HAP-1 (cell line): ENCODE data around the gene ME1.
"Not testable (repeated sequence)": the region's sequence is repeated elsewhere in the genome, so short reads cannot be mapped to it uniquely, and the experiment has no call there.

Experiments used
- DNase-seq, 2 experiments: peaks; one replicate each; pipeline ENCODE4 v3.0.0-alpha.2; 2016 to 2020; ENCODE audit warnings: low spot score in 2 of 2
- H3K27me3 ChIP-seq: fragments of 250-450 bp; sonication (Bioruptor Pico); 2 replicates; pipeline ENCODE4 v1.5.1; 2020; ENCODE audit warnings: low read depth, mild to moderate bottlenecking, moderate library complexity
- H3K36me3 ChIP-seq: fragments of 250-450 bp; sonication (Bioruptor Pico); replicated peaks from 2 replicates; pipeline ENCODE4 v1.5.1; 2020; ENCODE audit warnings: mild to moderate bottlenecking
- H3K4me1 ChIP-seq: fragments of 250-450 bp; sonication (Bioruptor Pico); 2 replicates; pipeline ENCODE4 v1.5.1; 2020; ENCODE audit warnings: mild to moderate bottlenecking
- H3K4me3 ChIP-seq: fragments of 250-450 bp; sonication (Bioruptor Pico); 2 replicates; pipeline ENCODE4 v1.5.1; 2020; ENCODE audit warnings: mild to moderate bottlenecking, moderate library complexity
- H3K9me3 ChIP-seq: fragments of 250-450 bp; sonication (Bioruptor Pico); 2 replicates; pipeline ENCODE4 v1.5.1; 2020; ENCODE audit warnings: mild to moderate bottlenecking, moderate library complexity
- in situ Hi-C: fragments of 300-500 bp; cut with MboI; formaldehyde crosslinking; loops from 3 replicates; pipeline ENCODE4 v1.14.3; 2020; ENCODE audit warnings: low sequenced_read_pairs, inconsistent platforms, mixed read lengths

ME1 gene

DNA sequence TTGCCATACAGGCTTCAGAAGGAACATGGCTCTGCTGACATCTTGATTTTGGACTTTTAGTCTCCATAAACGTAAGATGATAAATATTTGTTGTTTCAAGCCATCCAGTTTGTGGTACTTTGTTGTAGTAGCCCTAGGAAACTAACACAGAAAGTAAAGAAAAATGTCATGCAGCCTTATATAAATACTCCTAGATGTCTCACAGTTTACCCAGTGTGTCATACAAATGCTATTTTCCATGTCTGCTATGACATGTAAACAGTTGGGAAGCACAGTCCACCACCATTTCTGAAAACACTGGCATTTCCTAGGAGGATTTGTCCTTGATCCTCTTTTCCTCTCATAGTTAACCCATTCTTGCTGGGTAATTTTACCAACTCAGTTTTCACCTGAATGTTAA lies 30.6 kb upstream of the ME1 start:
- Histone ChIP-seq H3K4me1 (peaks cover 3% of the 10 kb centered on the region; the same call in 1 of the 2 replicates), H3K9me3 (no peaks in the 10 kb centered on the region), H3K27me3 (no peaks in the 10 kb centered on the region), H3K36me3 (no peaks in the 10 kb centered on the region), H3K4me3 (no peak overlapping the region)
- in situ Hi-C loops = no loop called here
- DNase-seq = no peak

DNA sequence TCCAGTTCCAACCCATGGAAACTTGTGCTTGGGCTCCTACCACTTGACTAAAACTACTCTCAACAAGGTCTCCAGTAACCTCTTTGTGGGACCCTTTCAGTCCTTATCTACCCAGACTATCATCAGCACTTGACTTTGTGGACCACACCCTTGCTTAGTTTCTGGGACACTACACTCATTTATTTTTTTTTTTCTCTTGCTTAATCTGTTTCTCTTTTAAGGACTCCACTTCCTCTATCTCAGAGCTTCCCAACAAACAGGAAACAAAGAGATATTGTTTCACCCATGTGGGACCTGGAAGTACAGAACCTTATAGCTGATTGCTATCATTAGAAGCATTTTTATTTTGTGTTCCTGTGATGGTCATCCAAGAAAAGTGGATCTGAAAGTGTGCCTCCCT lies 28.8 kb upstream of the ME1 start:
- H3K4me3 ChIP-seq = no peak overlapping the region
- no peak for DNase-seq
- in situ Hi-C loops = no loop called here
- H3K9me3 ChIP-seq = no peaks in the 10 kb centered on the region
- H3K4me1 ChIP-seq = peaks cover 3% of the 10 kb centered on the region; the same call in 1 of the 2 replicates
- no peaks in the 10 kb centered on the region for H3K36me3 ChIP-seq
- no peaks in the 10 kb centered on the region for H3K27me3 ChIP-seq

DNA sequence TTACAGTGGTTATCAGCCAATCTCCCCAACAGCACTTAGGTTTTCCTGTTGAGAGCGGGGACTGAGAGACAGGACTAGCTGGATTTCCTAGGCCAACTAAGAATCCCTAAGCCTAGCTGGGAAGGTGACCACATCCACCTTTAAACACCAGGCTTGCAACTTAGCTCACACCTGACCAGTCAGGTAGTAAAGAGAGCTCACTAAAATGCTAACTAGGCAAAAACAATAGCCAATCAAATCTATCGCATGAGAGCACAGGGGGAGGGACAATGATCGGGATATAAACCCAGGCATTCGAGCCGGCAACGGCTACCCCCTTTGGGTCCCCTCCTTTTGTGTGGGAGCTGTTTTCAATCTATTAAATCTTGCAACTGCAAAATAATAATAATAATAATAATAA lies 19.2 kb upstream of the ME1 start:
- H3K9me3 ChIP-seq, H3K27me3 ChIP-seq, in situ Hi-C loops, H3K4me3 ChIP-seq, DNase-seq, H3K36me3 ChIP-seq: not testable (repeated sequence)
- H3K4me1 ChIP-seq = peaks cover 16% of the 10 kb centered on the region

DNA sequence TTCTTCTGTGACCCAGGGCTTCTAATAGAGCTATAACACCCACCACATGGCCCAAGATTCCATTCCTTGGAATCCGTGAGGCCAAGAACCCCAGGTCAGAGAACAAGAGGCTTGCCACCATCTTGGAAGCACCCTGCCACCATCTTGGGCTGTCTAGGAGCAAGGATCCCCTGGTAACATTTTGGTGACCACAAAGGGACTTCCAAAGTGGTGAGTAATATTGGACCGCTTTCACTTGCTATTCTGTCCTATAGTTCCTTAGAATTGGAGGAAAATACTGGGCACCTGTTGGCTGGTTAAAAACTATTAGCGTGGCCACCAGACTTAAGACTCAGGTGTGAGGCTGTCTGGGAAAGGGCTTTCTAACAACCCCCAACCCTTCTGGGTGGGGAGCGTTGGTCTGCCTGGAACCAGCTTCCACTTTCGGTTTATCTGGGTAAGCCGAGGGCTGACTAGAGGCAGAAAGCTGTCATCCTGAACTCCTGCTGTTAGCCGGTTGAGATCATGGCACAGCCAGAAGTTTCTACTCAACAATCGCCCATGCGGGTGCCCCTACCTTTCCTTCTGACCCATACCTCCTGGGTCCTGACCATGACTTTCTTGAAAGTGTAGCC lies 13.3 kb upstream of the ME1 start:
- peaks cover 21% of the 10 kb centered on the region for H3K4me1 ChIP-seq
- H3K4me3 ChIP-seq, in situ Hi-C loops, DNase-seq, H3K9me3 ChIP-seq, H3K36me3 ChIP-seq, H3K27me3 ChIP-seq: not testable (repeated sequence)

DNA sequence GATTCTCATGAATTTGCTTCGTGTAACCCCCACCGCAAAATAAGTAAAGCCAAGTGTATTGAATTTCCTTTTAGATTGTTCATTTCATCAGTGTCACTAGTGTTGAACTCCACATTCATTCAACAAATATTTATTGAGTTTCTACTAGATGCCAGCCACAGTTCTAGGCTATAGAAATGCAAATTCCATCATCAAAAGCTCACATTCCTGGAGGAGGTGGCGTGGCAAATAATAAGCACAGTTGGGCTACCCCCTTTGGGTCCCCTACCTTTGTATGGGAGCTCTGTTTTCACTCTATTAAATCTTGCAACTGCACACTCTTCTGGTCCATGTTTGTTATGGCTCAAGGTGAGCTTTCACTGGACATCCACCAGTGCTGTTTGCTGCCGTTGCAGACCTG lies 12.7 kb upstream of the ME1 start:
- Histone ChIP-seq H3K9me3 (no peaks in the 10 kb centered on the region), H3K36me3 (no peaks in the 10 kb centered on the region), H3K4me1 (peaks cover 21% of the 10 kb centered on the region), H3K4me3 (no peak overlapping the region), H3K27me3 (no peaks in the 10 kb centered on the region)
- in situ Hi-C loops = no loop called here
- peak; percentile 66 to 91 for DNase-seq

DNA sequence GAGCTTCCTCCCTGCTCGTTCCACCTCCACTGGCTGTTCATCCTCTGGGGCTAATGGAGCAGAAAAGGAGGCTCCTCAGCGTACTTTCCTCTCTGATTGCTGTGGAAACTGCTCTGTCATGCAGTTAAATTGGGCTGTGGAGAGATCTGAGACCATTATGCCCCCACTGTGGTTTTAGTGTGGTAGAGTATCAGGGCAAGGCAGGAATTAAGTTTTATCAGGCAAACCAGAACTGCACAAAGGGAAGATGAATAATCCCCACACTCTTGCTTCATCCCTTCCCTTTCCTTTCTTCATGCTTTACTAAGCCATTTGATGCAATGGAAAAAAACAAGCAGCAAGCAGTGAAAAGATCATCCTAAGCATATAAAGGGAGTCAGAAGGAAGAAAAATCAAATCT lies 11.9 kb upstream of the ME1 start:
- Histone ChIP-seq H3K4me1 (peaks cover 21% of the 10 kb centered on the region), H3K4me3 (no peak overlapping the region), H3K36me3 (no peaks in the 10 kb centered on the region), H3K9me3 (no peaks in the 10 kb centered on the region), H3K27me3 (no peaks in the 10 kb centered on the region)
- peak; percentile 31 to 79 for DNase-seq
- in situ Hi-C loops = no loop called here

DNA sequence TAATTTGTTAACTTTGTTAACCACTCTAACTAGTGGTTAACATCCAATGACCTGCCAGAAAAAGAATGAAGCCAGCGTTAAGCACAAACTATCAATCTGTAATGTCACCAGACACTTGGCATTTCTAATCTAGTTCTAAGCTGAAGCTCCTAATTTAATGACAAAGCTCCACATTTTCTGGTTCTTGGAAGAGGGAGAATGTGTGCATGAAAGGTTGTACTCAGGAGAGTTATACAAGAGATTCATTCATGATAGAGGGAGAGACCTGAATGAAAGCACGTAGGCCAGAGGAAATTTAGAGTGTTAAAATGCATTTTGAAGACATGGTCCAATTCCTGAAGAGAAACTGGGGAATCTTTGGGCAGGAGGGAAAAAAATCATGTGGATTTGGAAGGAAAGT lies 8.3 kb upstream of the ME1 start:
- in situ Hi-C loops = no loop called here

DNA sequence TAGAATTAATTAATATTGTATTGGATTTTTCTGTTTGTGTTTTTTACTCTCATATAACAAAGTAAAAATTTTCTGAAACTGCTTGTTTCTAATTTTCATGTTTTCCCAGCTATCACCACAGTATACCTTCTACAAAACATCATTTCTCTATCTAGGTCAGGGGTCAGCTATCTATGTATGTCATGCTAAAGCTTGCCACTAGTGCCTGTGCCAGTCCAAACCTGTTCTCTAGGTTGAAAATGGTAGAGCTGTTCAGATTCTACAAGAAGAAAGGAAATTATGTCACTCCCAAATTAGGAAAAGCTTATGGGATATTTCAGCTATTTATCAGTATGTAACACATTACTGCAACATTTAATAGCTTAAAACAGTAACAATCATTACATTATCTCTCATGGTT lies 5.8 kb upstream of the ME1 start:
- no peak for DNase-seq
- Histone ChIP-seq H3K4me3 (no peak overlapping the region), H3K9me3 (no peaks in the 10 kb centered on the region), H3K4me1 (peaks cover 20% of the 10 kb centered on the region), H3K36me3 (no peaks in the 10 kb centered on the region), H3K27me3 (no peaks in the 10 kb centered on the region)
- in situ Hi-C loops = no loop called here

More for the DNA sequence above, 8.3 kb upstream of the ME1 start:
- no peaks in the 10 kb centered on the region for H3K36me3 ChIP-seq
- peaks cover 22% of the 10 kb centered on the region for H3K4me1 ChIP-seq
- H3K9me3 ChIP-seq = no peaks in the 10 kb centered on the region
- H3K27me3 ChIP-seq = no peaks in the 10 kb centered on the region
- no peak overlapping the region for H3K4me3 ChIP-seq
- DNase-seq = no peak

DNA sequence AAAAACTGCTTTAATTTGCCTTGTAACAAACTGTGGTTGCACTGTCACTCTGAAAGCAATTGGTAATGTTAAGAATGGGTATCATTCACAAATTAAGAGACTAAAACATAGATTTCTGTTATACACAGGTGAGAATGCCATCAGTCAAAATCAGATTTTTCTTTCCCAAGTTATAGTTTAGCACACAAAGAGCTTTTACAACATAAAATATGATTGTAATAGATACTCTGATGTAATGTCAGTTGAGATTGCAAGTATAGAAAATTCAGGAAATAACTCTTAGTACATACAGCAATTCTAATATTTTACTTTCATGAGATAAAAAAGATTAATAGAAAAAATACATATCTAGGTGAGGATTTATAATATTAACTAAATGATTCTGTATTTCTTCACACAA lies 2.3 kb upstream of the ME1 start:
- H3K36me3 ChIP-seq = no peaks in the 10 kb centered on the region
- H3K9me3 ChIP-seq = no peaks in the 10 kb centered on the region
- DNase-seq = no peak
- no peak overlapping the region for H3K4me3 ChIP-seq
- in situ Hi-C loops = loop anchor here (5.0 kb wide), 1 partner anchor 84 kb away; no protein-coding TSS in a partner anchor
- no peaks in the 10 kb centered on the region for H3K27me3 ChIP-seq
- H3K4me1 ChIP-seq = peaks cover 30% of the 10 kb centered on the region

DNA sequence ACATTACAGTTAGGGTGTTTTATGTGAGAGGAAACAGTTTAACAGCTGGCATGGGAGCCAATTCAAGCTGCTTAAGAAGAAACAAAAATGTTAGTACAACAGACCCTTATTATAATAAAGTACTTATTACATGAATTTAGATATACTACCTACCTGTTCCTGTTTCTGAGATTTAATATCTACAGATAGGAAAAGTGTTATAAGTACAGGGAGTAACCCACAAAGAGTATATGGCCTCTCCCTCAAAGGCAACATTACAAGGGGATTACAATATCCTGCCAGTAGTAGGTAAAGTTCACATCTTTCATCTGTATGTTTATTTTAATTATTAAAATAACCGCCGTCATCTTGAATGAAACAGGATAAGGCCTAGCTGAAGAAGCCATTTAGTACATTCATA lies 1.8 kb upstream of the ME1 start:
- no peaks in the 10 kb centered on the region for H3K27me3 ChIP-seq
- no peaks in the 10 kb centered on the region for H3K9me3 ChIP-seq
- in situ Hi-C loops = loop anchor here (5.0 kb wide), 1 partner anchor 85 kb away; no protein-coding TSS in a partner anchor
- peaks cover 32% of the 10 kb centered on the region for H3K4me1 ChIP-seq
- H3K36me3 ChIP-seq = no peaks in the 10 kb centered on the region
- no peak overlapping the region for H3K4me3 ChIP-seq
- DNase-seq = no peak

DNA sequence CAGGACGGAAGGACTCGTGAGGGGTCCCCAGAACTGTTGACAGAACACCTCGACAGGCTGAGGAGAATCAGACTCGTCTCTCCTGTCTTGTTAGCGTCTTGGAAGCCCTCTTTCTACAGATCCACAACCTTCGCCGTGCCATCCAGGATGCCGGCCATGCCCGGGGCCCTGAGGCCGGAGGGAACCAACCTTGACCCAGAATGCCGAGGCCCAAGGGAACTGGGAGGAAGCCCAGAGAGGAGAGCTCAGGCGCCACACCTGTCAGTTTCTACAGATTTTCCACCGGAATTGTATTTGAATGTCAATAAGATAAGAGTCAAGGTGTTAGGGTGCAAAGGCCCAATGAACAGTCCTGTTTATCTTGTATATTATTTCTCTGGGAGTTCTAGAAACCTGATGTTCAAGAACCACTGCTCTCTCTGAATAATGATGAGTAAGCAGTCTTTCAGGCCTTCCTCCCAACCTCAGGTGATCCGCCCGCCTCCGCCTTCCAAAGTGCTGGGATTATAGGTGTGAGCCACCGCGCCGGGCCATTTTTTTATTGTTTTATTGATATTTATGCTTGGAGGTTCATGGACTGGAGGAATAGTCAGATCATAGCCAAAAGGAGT lies 799 bp upstream of the ME1 start:
- no peaks in the 10 kb centered on the region for H3K27me3 ChIP-seq
- H3K9me3 ChIP-seq = 0 out of 2 replicates have a peak, but pooled peaks cover under 1% of the 10 kb centered on the region
- peaks cover 32% of the 10 kb centered on the region for H3K4me1 ChIP-seq
- peak in 1 of 2 experiments; percentile 33 for DNase-seq
- H3K36me3 ChIP-seq = peaks cover under 1% of the 10 kb centered on the region; the same call in 1 of the 2 replicates
- in situ Hi-C loops = loop anchor here (5.0 kb wide), 1 partner anchor 86 kb away; no protein-coding TSS in a partner anchor
- H3K4me3 ChIP-seq = peak overlapping the region; percentile 53

DNA sequence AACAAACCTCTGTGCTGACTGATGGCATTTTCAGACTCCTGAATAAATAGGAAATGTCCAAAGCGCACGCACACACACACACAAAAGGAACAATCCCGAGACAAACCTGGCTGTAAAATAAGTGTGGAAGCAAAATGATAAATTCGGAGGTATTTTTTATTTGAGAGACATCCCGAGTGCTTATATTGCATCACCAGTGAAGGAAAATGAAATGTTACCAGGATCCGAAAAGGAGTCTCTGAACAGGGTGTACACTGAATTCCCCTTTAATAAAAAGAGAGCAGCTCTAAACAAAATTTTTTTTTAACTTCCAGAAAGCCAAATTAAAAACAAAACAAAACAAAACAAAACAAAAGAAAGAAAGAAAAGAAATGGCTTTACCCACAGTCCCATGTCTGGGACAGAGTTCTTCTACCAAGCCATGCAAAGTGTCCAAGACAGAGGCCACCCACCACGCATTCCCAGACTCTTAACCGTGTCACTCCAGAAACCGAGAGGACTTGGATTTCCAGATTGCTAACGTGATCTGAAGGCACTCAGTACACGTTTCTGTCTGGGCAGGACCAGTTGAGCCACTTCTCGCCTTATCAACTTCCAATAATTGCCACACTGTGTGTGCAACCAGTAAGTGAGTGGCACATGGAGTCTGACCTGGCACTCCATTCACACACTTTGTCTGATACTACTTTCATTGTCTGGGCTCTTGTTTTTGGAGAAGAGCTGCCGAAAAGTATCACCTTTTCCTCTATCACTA lies 817 bp downstream of the ME1 start:
- peak; percentile 60 to 71 for DNase-seq
- H3K4me1 ChIP-seq = peaks cover 27% of the 10 kb centered on the region
- no peaks in the 10 kb centered on the region for H3K27me3 ChIP-seq
- in situ Hi-C loops = loop anchor here (5.0 kb wide), 1 partner anchor 87 kb away; no protein-coding TSS in a partner anchor
- H3K9me3 ChIP-seq = peaks cover 3% of the 10 kb centered on the region; the same call in 1 of the 2 replicates
- peak overlapping the region; percentile 53 for H3K4me3 ChIP-seq
- H3K36me3 ChIP-seq = peaks cover 14% of the 10 kb centered on the region

DNA sequence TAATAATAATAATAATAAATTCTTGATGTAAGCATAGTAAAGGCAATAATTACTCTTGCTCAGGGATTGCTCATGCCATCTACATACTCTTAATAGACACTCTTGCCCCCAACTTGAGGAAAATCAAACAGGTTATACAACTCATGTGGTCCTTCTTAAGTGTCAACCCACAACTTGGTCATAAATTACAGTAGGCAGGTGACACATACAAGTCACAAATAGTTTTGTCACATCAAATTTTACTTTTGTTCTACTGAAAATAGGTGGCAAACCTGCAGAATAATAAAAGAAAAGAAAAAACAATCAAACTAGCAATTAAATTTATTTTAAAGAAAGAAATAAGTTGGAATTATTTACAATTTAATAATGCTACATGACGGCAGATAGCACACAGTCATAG lies 1.6 kb downstream of the ME1 start:
- H3K27me3 ChIP-seq = no peaks in the 10 kb centered on the region
- in situ Hi-C loops = no loop called here
- peaks cover 3% of the 10 kb centered on the region; the same call in 1 of the 2 replicates for H3K9me3 ChIP-seq
- no peak for DNase-seq
- peak overlapping the region; percentile 53 for H3K4me3 ChIP-seq
- peaks cover 22% of the 10 kb centered on the region for H3K36me3 ChIP-seq
- H3K4me1 ChIP-seq = peaks cover 27% of the 10 kb centered on the region
